ENCODE data around the gene KRT3.

KRT3 gene

GRCh38 chr12:52826611-52827498 lies 30.9 kb upstream of the KRT3 start:
- DNase-seq = no peak

DNA sequence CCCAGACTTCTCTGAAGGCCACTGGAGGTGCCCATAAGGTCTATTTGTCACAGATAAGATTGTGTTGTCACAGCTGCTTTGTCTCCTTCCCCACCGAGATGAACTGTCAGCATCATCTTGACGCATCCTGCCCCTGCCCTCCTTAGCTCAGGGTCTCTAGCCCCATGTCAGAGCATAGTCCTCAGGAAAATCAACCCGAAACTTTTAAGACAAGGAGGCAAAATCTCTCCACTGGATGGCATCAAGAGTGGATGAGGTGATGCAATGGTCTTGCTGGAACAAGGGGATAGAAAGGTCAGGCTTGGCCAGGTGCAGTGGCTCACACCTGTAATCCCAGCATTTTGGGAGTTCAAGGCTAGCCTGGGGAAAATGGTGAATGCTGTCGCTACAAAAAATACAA lies 30.0 kb upstream of the KRT3 start:
- DNase-seq = no peak

DNA sequence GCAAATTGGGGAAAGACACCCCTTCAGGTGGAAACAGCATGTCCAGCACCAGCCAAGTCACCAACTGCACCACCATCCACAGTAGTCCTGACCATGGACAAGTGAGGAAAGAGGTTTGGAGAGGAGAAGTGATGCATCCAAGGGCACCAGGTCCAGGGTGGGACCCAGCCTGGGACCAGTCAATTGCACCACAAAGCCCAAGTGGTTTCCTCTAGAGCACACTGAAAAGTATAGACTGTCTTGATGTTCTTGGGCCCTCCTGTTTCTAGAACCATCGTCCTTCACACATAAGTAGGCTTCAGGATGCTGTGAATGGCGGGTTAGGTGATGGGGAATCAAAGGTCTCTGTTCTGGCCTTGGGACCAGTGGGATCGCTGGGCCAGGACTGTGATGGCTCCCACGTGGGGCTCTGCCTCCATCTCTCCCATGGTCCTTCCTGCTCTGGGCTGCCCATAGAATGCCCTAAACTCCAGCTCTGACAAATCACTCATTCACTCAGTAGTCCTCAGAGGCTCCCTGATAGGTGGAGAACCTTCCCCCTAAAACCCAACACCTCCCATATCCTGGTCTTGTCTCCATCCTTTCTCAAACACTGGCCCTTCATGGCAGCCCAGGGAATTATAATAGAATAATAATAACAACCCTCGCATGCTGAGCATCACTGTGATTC lies 29.0 kb upstream of the KRT3 start:
- DNase-seq = no peak

DNA sequence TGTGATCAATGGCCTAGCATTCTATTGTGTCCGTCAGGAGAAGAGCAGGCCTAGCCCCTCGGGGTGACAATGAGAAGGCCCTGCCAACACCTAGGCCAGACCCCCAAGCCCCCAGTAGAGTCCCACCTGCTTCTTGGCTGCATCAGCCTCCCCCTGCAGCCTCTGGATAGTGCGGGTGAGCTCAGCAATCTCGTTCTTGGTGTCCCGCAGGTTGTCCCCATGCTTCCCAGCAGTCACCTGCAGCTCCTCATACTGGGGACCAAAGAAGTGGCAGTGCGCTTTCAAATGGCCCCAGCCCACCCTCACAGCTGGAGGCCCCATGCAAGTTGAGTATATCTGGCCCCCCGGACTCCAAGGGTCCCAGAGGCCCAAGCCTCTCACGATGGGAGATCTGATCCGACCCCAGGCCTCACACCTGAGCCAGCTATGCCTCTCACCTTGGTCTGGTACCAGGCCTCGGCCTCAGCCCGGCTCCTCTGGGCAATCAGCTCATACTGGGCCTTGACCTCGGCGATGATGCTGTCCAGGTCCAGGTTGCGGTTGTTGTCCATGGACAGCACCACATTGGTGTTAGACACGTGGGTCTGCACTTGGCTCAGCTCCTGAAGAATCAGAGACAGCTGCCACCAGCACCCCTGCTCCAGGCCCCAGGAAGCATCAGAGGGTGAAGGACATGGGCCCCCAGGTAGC lies 28.0 kb upstream of the KRT3 start:
- no peak for DNase-seq

DNA sequence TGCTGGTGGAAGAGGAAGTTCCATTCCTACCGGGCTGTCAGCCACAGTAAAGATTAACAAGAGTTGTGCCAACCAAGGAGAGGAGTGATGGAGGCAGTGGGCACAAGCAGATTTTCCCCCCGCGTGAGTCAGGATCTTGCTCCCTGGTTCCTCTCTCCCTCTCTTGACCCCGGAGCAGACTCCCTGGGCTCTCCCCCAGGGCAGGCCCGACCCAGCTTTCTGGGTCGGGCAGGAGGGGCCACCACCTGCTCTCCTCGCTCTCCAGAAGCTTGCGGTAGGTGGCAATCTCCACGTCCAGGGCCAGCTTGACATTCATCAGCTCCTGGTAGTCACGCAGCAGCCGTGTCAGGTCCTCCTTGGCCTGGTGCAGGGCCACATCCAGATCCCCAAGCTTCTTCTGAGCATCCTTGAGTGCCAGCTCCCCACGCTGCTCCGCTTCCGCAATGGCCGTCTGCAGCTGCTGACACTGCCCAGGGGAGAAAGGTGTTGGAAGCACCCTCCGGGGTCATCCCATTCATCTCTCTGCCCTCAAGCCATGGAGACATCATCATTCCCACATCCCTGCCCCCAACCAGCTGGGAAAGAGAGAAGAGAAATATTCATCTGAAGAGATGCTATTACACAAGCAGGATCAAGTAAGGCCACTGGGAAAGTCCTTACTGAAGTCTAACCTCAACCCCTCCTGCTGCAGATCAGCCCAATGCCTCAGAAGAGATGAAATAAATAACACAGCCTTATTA lies 27.0 kb upstream of the KRT3 start:
- DNase-seq = no peak

- DNase-seq = no peak
Measured at GRCh38 chr12:52821826-52822660, 26.1 kb upstream of the KRT3 start.

DNA sequence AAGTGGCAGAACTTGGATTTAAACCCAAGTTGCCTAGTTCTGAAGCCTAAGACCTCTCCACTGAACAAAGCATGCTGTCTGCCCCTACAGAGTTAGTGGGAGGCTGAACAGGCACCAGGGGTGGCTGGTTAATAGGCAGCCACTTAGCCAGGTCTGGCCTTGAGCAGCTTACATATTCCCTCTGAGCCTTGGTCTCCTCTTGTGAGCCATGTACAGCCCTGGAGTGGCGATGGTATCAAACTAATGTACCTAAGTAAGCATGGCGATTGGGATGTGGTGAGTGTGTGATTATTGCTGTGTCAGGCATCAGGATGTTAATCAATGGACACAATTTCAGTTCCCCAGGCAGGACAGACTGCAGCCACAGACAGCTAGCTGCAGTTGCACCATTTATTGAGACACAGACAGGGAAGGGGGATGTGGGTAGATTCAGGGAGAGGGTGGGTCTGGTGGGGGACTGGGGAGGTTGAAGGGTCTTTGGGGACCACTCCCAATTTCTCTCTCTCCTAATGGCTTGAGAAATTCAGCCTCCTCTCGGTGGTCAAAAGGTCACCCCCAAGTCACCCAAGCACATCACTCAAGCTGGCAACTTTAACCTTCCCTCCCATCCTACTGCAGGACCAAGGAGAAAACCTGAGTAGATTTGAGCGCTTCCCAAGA lies 25.3 kb upstream of the KRT3 start:
- DNase-seq = no peak

GRCh38 chr12:52820521-52820920 lies 24.6 kb upstream of the KRT3 start:
- DNase-seq = no peak

DNA sequence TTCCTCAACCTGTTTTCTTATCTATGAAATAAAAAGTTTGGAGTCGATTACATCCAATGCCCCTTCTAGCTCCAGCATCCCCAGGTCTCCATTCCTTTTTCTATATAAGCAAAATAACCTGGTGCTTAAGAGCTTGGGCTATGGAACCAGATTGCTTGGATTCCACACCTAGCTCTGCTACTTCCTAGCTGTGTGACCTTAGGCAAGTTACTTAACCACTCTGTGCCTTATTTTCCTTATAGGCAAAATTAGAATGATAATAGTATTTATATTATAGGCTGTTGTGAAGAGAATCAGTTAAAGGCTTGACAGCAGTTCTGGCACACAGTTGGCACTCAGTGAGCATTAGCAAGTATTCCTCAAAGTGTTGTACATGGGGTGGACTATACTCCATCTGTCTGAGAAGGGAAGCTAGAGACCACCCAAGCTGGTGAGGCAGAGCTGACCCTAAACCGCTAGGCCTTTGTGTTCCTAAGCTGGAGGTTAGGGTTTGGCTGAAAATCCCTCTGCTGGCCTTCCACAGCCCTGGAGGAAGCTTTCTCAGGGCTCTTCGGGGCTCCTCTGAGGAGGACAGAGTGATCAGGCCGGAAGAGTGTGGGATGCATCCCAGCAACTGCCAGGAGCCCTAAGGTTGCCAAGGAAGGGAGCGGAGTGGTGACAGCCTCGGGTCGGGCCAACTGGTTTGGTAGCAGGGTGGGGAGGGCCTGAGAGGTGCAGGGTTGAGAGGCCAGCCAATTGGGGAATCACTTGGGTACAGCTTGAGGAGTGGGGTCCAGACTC lies 24.0 kb upstream of the KRT3 start:
- no peak for DNase-seq

DNA sequence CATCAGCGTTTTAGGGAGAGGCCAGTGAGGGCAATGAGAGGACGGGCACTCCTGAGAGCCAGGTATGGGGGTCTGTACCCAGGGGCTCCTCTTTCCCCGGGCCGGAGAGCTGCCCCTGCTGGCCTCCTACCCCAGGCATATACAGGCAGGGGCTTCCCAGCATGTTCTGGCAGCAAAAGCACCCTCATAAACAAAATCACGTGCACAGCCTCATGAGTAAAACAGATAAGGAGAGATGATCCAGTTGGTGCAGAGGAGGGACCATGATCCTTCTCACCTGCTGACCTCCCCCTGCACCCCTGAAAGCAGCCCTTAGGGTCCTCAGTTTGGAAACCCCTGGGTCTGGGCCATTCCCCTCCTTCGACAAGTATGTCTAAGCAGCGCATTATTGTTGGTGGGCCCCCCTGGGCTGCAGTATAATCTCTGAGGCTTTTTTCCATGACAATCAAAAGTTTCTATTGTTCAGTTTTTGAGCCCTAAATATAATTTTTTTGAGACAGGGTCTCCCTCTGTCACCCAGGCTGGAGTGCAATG lies 23.0 kb upstream of the KRT3 start:
- no peak for DNase-seq

GRCh38 chr12:52818388-52818787 lies 22.5 kb upstream of the KRT3 start:
- DNase-seq = no peak

GRCh38 chr12:52817699-52818238 lies 21.9 kb upstream of the KRT3 start:
- DNase-seq = no peak

DNA sequence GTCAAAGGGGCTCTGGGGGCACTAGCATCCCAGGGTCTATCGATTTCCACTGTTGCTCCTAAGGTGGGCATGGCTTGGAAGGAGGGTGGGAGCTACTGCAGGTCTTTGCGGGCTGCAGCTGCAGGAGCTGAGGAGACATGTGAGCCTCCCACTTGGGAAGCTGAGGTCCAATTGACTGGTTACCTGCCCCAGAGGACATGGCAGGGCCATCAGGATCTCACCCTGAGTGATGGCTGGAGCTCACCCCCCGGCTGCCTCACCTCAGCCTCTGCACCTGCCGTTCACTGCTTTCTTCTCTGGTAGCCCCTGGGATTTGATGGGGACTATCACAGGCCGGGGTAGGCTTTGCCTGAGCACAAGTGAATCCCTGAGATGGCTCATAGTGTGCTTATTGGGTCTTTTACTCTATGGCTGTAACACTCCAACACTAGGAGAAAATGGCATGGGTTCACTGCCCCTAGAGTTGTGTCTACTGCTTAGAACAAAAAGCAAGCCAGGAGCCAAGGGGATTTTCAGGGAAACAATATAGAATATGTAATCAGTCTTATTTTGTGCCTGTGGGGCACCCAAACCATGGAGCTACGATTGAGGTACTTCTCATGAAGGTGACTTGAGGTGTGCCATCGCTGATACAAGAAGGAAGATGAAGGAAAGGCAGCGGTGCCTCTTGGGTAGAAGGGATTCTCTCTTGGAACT lies 21.2 kb upstream of the KRT3 start:
- DNase-seq = no peak

- DNase-seq = no peak
Measured at GRCh38 chr12:52815676-52816588, 20.0 kb upstream of the KRT3 start.

DNA sequence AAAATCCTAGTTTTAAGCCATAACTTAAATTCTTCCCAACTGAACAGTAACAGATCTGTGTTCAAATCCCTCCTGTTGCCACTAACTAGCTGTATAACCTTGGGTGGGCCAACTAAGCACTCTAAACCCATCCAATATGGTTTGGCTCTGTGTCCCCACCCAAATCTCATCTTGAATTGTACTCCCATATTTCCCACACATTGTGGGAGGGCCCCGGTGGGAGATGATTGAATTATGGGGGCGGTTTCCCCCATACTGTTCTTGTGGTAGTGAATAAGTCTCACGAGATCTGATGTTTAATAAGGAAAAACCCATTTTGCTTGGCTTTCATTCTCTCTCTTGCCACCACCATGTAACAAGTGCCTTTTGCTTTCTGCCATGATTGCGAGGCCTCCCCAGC lies 19.2 kb upstream of the KRT3 start:
- DNase-seq = no peak

DNA sequence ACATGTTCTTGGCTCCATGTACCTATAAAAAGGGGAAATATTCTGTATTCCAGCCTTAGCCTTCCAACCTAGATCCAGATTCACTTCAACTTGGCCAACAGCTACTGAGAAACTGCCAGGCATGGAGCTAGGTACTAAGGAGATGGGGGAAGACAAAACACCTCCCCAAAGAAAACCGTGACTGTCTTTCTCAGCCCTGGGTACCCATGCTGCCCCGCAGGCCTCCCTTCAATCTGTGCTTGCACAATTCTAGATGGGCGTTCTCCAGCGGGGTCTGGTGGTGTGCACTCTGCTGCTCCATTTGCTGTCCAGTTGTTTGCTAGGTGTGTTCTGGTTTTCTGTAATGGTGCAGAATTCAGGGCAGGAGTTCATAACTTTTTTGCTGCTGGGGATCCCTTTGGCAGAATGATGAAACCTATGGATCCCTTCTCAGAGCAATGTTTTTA lies 18.8 kb upstream of the KRT3 start:
- no peak for DNase-seq

DNA sequence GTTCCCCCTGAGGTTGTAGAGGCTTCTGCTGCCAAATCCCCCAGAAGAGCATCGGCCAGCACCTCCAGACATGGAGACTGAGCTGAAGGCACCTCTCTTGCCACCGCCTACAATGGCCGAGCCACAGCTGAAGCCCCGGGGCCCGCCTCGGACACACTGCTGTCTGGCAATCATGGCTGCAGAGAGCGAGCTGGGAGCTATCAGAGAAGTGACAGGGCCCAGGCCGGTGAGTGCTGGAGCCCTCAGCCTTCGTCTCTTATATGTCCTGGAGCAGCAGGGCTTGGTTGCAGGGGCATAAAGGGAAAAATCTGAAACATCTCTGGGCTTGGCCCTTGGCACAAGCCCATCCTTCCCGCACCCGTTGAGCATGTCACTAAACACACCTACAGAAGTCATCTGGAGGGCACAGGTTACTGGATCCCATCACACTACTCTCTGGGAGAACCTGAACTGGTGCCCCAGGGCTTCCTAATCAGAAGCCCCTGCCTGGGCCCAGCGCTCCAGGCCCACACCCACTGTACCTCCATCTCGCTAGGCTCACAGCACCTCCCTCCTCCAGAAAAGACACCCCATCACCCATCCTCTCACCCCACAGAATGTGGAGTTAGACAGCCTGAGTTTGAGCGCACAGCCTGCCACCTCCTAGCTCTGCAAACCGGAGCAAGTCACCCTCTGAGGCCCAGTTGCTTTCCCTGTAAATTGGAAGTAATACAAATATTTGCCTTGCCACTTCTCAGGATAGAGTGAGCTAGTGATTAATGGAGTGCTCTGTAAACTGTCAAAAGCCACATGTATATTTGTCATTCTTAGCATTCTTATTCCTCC lies 18.2 kb upstream of the KRT3 start, which contains the start of gene KRT4:
KRT4 (minus strand) TSS at position 232 of the 825 bp plus-strand sequence; CDS start at position 174, 58 bp downstream.
- DNase-seq = no peak
